ENCODE measurements around the gene FLYWCH1. TPM values are rescaled to one million over a fixed set of nuclear protein-coding genes. Genes with fewer than 3 reads are reported as not detected.
A peak's percentile ranks its signal among the peaks of the same experiment; 100 is the strongest.

The FLYWCH1 gene
- total RNA-seq, 1 experiment from 2014 or later, result 12.5 TPM

DNA sequence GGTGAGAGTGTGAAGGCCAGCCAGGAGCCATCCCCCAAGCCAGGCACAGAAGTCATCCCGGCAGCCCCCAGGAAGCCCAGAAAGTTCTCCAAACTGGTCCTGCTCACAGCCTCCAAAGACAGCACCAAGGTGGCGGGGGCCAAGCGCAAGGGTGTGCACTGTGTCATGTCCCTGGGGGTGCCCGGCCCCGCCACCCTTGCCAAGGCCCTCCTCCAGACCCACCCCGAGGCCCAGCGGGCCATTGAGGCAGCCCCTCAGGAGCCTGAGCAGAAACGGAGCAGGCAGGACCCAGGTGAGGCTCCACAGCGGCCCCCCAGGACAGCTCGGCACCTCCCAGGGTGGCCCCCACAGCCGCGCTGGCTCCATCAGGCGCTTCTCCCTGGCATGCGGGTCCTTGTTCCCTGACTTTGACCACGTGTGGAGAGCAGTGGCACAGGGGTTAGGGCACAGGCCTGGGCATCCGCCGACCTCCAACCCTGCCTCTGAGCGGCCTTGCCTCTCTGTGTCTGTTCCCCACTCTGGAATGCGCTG is 15.2 kb upstream of the FLYWCH1 start:
- H3K4me3 Mint-ChIP-seq, result 0 out of 5 replicates have a peak overlapping the region, but pooled peaks of 1 of the 2 experiments have one; percentile 23
- Histone ChIP-seq H3K4ac (ENCODE audit: low read depth, low read length) (no peak overlapping the region), H3T11ph (ENCODE audit: low read length) (no peak overlapping the region), H2BK15ac (ENCODE audit: low read depth, low read length) (no peak overlapping the region), H3K79me2 (ENCODE audit: insufficient read depth, low read length) (no peaks in the 10 kb centered on the region), H3K9ac (ENCODE audit: extremely low read depth, insufficient read length, low read length) (no peak overlapping the region), H4K20me1 (ENCODE audit: control insufficient read depth, insufficient read depth, insufficient read length) (peaks cover 2% of the 10 kb centered on the region), H2AFZ (ENCODE audit: low read length) (no peak overlapping the region), H4K91ac (ENCODE audit: insufficient read length, low read depth, low read length) (no peak overlapping the region), H4K5ac (ENCODE audit: insufficient read length, low read depth, low read length) (no peak overlapping the region), H3K79me1 (ENCODE audit: insufficient read depth, low read depth, low read length, poor library complexity, severe bottlenecking) (no peaks in the 10 kb centered on the region), H3K9me3 (ENCODE audit: control insufficient read depth, low read depth, low read length) (no peaks in the 10 kb centered on the region), H3K14ac (ENCODE audit: insufficient read depth, low read length) (no peak overlapping the region), H2AK5ac (ENCODE audit: insufficient read length, low read length) (no peak overlapping the region), H3K4me2 (ENCODE audit: insufficient read depth, insufficient read length, low read length) (no peak overlapping the region), H3K18ac (ENCODE audit: insufficient read length, low read depth, low read length) (no peak overlapping the region), H3K27ac (ENCODE audit: insufficient read length, low read depth, low read length) (no peak overlapping the region), H3K56ac (ENCODE audit: insufficient read length, low read depth, low read length) (no peak overlapping the region), H4K8ac (replicated peaks; ENCODE audit: insufficient read length, low read depth, low read length) (no peak overlapping the region), H3K4me1 (ENCODE audit: insufficient read depth, low read length) (no peaks in the 10 kb centered on the region), H2BK5ac (ENCODE audit: insufficient read length, low read length) (no peak overlapping the region), H3K27me3 (ENCODE audit: insufficient read depth, low read length) (no peaks in the 10 kb centered on the region), H3K23me2 (ENCODE audit: insufficient read length, low read depth, low read length, poor library complexity, severe bottlenecking) (no peaks in the 10 kb centered on the region), H2BK120ac (ENCODE audit: low read depth, low read length, poor library complexity, severe bottlenecking) (no peak overlapping the region), H2BK12ac (ENCODE audit: insufficient read length, low read depth, low read length) (no peak overlapping the region), H2BK20ac (ENCODE audit: low read depth, low read length, poor library complexity, severe bottlenecking) (no peak overlapping the region), H3K23ac (ENCODE audit: insufficient read length, low read depth, low read length) (no peak overlapping the region)
- TF ChIP-seq, protein P1, sequence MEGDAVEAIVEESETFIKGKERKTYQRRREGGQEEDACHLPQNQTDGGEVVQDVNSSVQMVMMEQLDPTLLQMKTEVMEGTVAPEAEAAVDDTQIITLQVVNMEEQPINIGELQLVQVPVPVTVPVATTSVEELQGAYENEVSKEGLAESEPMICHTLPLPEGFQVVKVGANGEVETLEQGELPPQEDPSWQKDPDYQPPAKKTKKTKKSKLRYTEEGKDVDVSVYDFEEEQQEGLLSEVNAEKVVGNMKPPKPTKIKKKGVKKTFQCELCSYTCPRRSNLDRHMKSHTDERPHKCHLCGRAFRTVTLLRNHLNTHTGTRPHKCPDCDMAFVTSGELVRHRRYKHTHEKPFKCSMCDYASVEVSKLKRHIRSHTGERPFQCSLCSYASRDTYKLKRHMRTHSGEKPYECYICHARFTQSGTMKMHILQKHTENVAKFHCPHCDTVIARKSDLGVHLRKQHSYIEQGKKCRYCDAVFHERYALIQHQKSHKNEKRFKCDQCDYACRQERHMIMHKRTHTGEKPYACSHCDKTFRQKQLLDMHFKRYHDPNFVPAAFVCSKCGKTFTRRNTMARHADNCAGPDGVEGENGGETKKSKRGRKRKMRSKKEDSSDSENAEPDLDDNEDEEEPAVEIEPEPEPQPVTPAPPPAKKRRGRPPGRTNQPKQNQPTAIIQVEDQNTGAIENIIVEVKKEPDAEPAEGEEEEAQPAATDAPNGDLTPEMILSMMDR (conservative IDR thresholded peaks at IDR 0.05), result no peak
- DNase-seq, result no peak
- no peaks in the 10 kb centered on the region for H3K4me1 Mint-ChIP-seq
- H3K27me3 Mint-ChIP-seq (ENCODE audit: low read depth), result no peaks in the 10 kb centered on the region; the same call in 1 of the 2 replicates
- no peak overlapping the region for H3K27ac Mint-ChIP-seq
- no peaks in the 10 kb centered on the region for H3K9me3 Mint-ChIP-seq
- no peaks in the 10 kb centered on the region; a peak in 1 of 7 replicates for H3K36me3 Mint-ChIP-seq (ENCODE audit: insufficient read depth in 1 of 3, low read depth in 3 of 3)
- WGBS (ENCODE audit: extremely low coverage, insufficient read length, low lambda C conversion rate), result no CpG with 5 or more reads among the region's 19 CpGs

All from H9 (cell line).